Esophagus muscularis mucosa (tissue), 4 donors: ENCODE results near the gene COL5A1. TPM values are rescaled to one million over a fixed set of nuclear protein-coding genes. Genes with fewer than 3 reads are reported as not detected.
A peak's percentile ranks its signal among the peaks of the same experiment; 100 is the strongest.

Experiments
- DNase-seq: peaks from one replicate; pipeline ENCODE4 v3.0.0-alpha.2; 2017; ENCODE audit errors: extremely low spot score
- H3K27ac ChIP-seq, 4 donors: fragments of 200-600 bp; sonication (generic); replicated peaks in 1 of 4; 1 replicate in 3 of 4; 2 replicates in 1 of 4; pipeline ENCODE4 v1.5.1; 2016 to 2019; ENCODE audit warnings: mild to moderate bottlenecking in 1 of 4
- H3K27me3 ChIP-seq, 4 donors: fragments of 200-600 bp; sonication (generic); one replicate each; pipeline versions ENCODE4 v1.5.1 to v1.6.0; 2016 to 2019
- H3K36me3 ChIP-seq, 4 donors: fragments of 200-600 bp; sonication (generic); one replicate each; pipeline ENCODE4 v1.5.1; 2016 to 2019
- H3K4me1 ChIP-seq, 4 donors: fragments of 200-600 bp; sonication (generic); one replicate each; pipeline ENCODE4 v1.5.1; 2016 to 2019
- H3K4me3 ChIP-seq, 4 donors: fragments of 200-600 bp; sonication (generic); 1 replicate in 2 of 4; 2 replicates in 2 of 4; pipeline ENCODE4 v1.5.1; 2016 to 2019; ENCODE audit warnings: mild to moderate bottlenecking in 4 of 4, moderate library complexity in 1 of 4
- H3K9me3 ChIP-seq, 4 donors: fragments of 200-600 bp; sonication (generic); 1 replicate in 3 of 4; 2 replicates in 1 of 4; pipeline ENCODE4 v1.5.1; 2016 to 2019
- CTCF ChIP-seq, 3 experiments: fragments of 200-600 bp in 2 of 3; fragments of 450-650 bp in 1 of 3; sonication (generic) in 2 of 3; IDR thresholded peaks; one replicate each; pipeline ENCODE4 v1.5.1; 2017 to 2019; ENCODE audit warnings: antibody characterized with exemption in 3 of 3, mild to moderate bottlenecking in 2 of 3, moderate library complexity in 1 of 3
- EP300 ChIP-seq: sonication (generic); formaldehyde crosslinking; IDR thresholded peaks from one replicate; pipeline ENCODE4 v1.6.1; 2017; ENCODE audit warnings: antibody characterized with exemption
- POLR2A ChIP-seq: fragments of 450-650 bp; IDR thresholded peaks from one replicate; pipeline ENCODE4 v1.6.1; 2017; ENCODE audit warnings: antibody characterized with exemption, moderate library complexity, mild to moderate bottlenecking, low read depth
- POLR2AphosphoS5 ChIP-seq, 2 donors: sonication (generic); formaldehyde crosslinking; IDR thresholded peaks; one replicate each; pipeline ENCODE4 v1.6.1; 2017; ENCODE audit warnings: antibody characterized with exemption in 2 of 2
- WGBS: methylation state at CpG from one replicate; pipeline ENCODE4 v1.1.5; 2018; 5-methylcytosine and 5-hydroxymethylcytosine counted together
- intact Hi-C: fragments of 100-400 bp; cut with DNase I; formaldehyde crosslinking; loops from one replicate; pipeline ENCODE4 v1.15.1; 2023
- total RNA-seq, 4 donors: library from RNA; depleted of rRNA; stranded (reverse); fragments of >200 nt; gene quantifications; one replicate each; pipeline versions ENCODE4 v1.1.0 to v1.2.1, GENCODE V29; 2016

Gene COL5A1
- total RNA-seq, 4 donors from 2014 or later: 36.0 to 89.5 (median 56.4) TPM

DNA sequence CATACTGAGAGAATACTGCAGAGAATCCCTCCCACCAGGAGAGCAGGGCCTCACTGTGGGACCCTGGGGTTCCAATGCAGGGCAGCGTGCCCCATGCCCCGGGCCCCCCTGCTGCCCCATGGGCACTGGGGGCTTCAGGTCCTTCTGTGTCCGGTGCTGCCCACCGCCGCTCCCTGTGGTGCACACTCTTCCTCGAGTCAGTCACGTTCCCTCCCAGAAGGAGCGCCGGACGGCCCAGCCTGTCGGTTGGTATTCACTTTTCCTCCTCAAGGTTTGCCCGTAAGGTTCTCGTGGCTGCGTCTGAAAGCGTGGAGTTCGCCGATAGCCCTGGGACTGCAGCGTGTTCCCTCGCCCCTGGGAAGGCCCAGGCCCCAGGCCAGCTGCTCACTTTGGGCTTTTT is 190.9 kb downstream of the COL5A1 start:
- Histone ChIP-seq H3K4me1 (peaks cover 0 to 20% (median 8%) of the 10 kb centered on the region in 4 donors), H3K4me3 (no peak overlapping the region), H3K27me3 (no peaks in the 10 kb centered on the region), H3K9me3 (no peaks in the 10 kb centered on the region), H3K27ac (no peak overlapping the region), H3K36me3 (peaks cover 4 to 100% (median 67%) of the 10 kb centered on the region in 4 donors)
- intact Hi-C loops: no loop called here
- TF ChIP-seq CTCF (IDR thresholded peaks at IDR 0.05): no peak
- no peak for TF ChIP-seq POLR2A
- no peak for TF ChIP-seq POLR2AphosphoS5 (IDR thresholded peaks at IDR 0.05)
- TF ChIP-seq EP300: no peak
- DNase-seq: no peak
- WGBS: 95% methylated on average over 14 of the region's 19 CpGs

- intact Hi-C loops: no loop called here
- peaks cover 4 to 100% (median 64%) of the 10 kb centered on the region in 4 donors for H3K36me3 ChIP-seq
Measured at GRCh38 chr9:134833294-134833880, 191.8 kb downstream of the COL5A1 start.

GRCh38 chr9:134834217-134834956 is 192.8 kb downstream of the COL5A1 start:
- no peaks in the 10 kb centered on the region for H3K27me3 ChIP-seq
- peaks cover 0 to 20% (median 8%) of the 10 kb centered on the region in 4 donors for H3K4me1 ChIP-seq
- no peaks in the 10 kb centered on the region for H3K9me3 ChIP-seq
- H3K4me3 ChIP-seq: no peak overlapping the region
- DNase-seq: no peak
- intact Hi-C loops: no loop called here
- 89% methylated on average over 19 of the region's 20 CpGs for WGBS
- peaks cover 4 to 100% (median 64%) of the 10 kb centered on the region in 4 donors for H3K36me3 ChIP-seq
- H3K27ac ChIP-seq: peak overlapping the region in 1 of 4 donors; percentile 36
- no peak for TF ChIP-seq CTCF (IDR thresholded peaks at IDR 0.05)
- no peak for TF ChIP-seq POLR2AphosphoS5 (IDR thresholded peaks at IDR 0.05)
- no peak for TF ChIP-seq POLR2A
- no peak for TF ChIP-seq EP300

More at GRCh38 chr9:134833294-134833880, 191.8 kb downstream of the COL5A1 start:
- DNase-seq: no peak
- 89% methylated on average over 10 of the region's 11 CpGs for WGBS
- Histone ChIP-seq H3K9me3 (no peaks in the 10 kb centered on the region), H3K4me3 (no peak overlapping the region), H3K27ac (peak overlapping the region in 1 of 4 donors; percentile 8), H3K4me1 (peaks cover 0 to 20% (median 8%) of the 10 kb centered on the region in 4 donors), H3K27me3 (no peaks in the 10 kb centered on the region)
- no peak for TF ChIP-seq POLR2AphosphoS5 (IDR thresholded peaks at IDR 0.05)
- no peak for TF ChIP-seq CTCF (IDR thresholded peaks at IDR 0.05)
- no peak for TF ChIP-seq POLR2A
- TF ChIP-seq EP300: no peak

GRCh38 chr9:134834957-134835419 is 193.4 kb downstream of the COL5A1 start:
- Histone ChIP-seq H3K9me3 (no peaks in the 10 kb centered on the region), H3K27me3 (no peaks in the 10 kb centered on the region), H3K4me3 (no peak overlapping the region), H3K36me3 (peaks cover 4 to 100% (median 61%) of the 10 kb centered on the region in 4 donors), H3K4me1 (peaks cover 0 to 20% (median 8%) of the 10 kb centered on the region in 4 donors), H3K27ac (peak overlapping the region in 1 of 4 donors; percentile 36)
- TF ChIP-seq EP300 (no peak), CTCF (IDR thresholded peaks at IDR 0.05) (no peak), POLR2A (no peak), POLR2AphosphoS5 (IDR thresholded peaks at IDR 0.05) (no peak)
- 90% methylated on average over 25 of the region's 25 CpGs for WGBS
- DNase-seq: no peak
- intact Hi-C loops: no loop called here
